Ovary (tissue), 9 donors: ENCODE results near the gene GPC6. TPM values are rescaled to one million over a fixed set of nuclear protein-coding genes. Genes with fewer than 3 reads are reported as not detected.

Experiments
- DNase-seq, 5 donors: peaks; one replicate each; pipeline ENCODE4 v3.0.0-alpha.2; 2019 to 2020
- H3K27ac ChIP-seq, 2 donors: fragments of 200-600 bp; one replicate each; pipeline versions ENCODE4 v1.5.1 to v1.8.0; 2019 to 2022
- H3K27me3 ChIP-seq: fragments of 200-600 bp; one replicate; pipeline ENCODE4 v1.8.0; 2022
- H3K36me3 ChIP-seq: fragments of 200-600 bp; sonication (generic); one replicate; pipeline ENCODE4 v1.5.1; 2019
- H3K4me1 ChIP-seq: one replicate; pipeline ENCODE4 v1.8.1; 2013; ENCODE audit warnings: mild to moderate bottlenecking, moderate library complexity; ENCODE audit not compliant: insufficient read depth
- H3K4me3 ChIP-seq: fragments of 200-600 bp; sonication (generic); one replicate; pipeline ENCODE4 v1.5.1; 2017
- H3K9me3 ChIP-seq, 2 donors: fragments of 200-600 bp in 1 of 2; sonication (generic) in 1 of 2; one replicate each; pipeline versions ENCODE4 v1.5.1 to v1.8.1; 2013 to 2019; ENCODE audit warnings: mild to moderate bottlenecking in 1 of 2, moderate library complexity in 1 of 2
- EP300 ChIP-seq: sonication (generic); formaldehyde crosslinking; IDR thresholded peaks from one replicate; pipeline ENCODE4 v1.6.1; 2017; ENCODE audit warnings: antibody characterized with exemption
- POLR2A ChIP-seq: fragments of 450-650 bp; IDR thresholded peaks from one replicate; pipeline ENCODE4 v1.6.1; 2017; ENCODE audit warnings: antibody characterized with exemption, mild to moderate bottlenecking, moderate library complexity
- WGBS, 3 donors: extraction: QIAGEN DNeasy Blood & Tissue Kit in 1 of 3; methylation state at CpG; one replicate each; pipeline versions ENCODE4 v1.1.5 to v1.1.7; 2013 to 2017; 5-methylcytosine and 5-hydroxymethylcytosine counted together
- intact Hi-C, 4 donors: fragments of 100-400 bp; cut with DNase I; formaldehyde crosslinking; loops; one replicate each; pipeline versions ENCODE4 v1.11.0 to v1.15.1; 2022 to 2023
- polyA plus RNA-seq, 2 donors: library from polyadenylated mRNA; stranded (reverse); fragments of 200-250 nt in 1 of 2; fragments of 350-450 nt in 1 of 2; fragmentation: Illumina TruSeq in 1 of 2; extraction: RNeasy Lipid Tissue Mini Kit (QIAGEN cat#74804) in 1 of 2; gene quantifications; one replicate each; pipeline ENCODE4 v1.2.3, GENCODE V29; 2013 to 2014
- total RNA-seq, 7 donors: library from RNA; depleted of rRNA in 2 of 7; stranded (reverse); fragments of >200 nt in 2 of 7; fragmentation: NEBNext Ultra II Directional in 3 of 7; extraction: Animal tissue kit (Norgen Biotek cat#: 25700) in 3 of 7; gene quantifications; one replicate each; pipeline versions ENCODE4 v1.1.0 to v1.2.4, GENCODE V29; 2016 to 2023
- TF ChIP-seq, protein P1 (sequence below), 3 donors: fragments of 450-650 bp in 2 of 3; fragments of 200-600 bp in 1 of 3; IDR thresholded peaks; one replicate each; pipeline versions ENCODE4 v1.5.1 to v1.8.0; 2016 to 2022; ENCODE audit warnings: antibody characterized with exemption in 3 of 3, mild to moderate bottlenecking in 1 of 3
- donor health status: DM: no; HTN: no; CAD: no; lungs with moderate emphysema.
- donor health status: DM: no; HTN: no; CAD: no.
- donor health status: Bipolar disorder and iron deficiency.
- donor health status: DM: yes; HTN: yes; CAD: no.
- donor health status: DM: no; HTN: no; CAD: no.
- donor health status: DM: yes; HTN: yes; CAD: no.

Gene GPC6
- total and polyA plus RNA-seq, 9 donors, result 4.3 to 22.3 (median 17.9) TPM

DNA sequence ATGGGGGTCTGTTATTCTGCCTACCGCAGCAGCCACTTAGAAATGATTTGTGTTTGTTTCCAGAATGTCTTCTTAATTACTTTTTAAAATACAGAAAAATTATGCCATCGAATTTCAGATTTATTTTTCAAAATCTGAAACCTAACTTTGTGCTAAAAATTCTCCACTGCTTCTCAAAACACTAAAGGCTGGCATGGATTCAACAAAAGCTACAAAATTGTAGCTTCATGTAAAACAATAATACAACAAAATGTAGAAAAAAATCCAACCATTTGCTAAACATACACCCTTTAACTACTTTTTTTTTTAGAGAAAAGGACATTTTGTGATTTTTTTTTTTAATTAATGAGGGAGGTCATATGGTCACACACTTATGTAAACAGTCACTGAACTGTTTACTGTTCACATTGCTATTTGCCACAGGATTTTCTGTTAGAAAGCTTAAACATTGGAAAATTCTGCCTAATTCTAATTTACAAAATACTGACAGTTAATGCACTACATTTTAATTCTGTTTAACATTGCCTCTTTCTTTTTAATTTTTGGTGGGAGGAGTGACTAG is 646.3 kb downstream of the GPC6 start:
- H3K9me3 ChIP-seq, result no peaks in the 10 kb centered on the region
- intact Hi-C loops, result no loop called here
- no peak for DNase-seq
- no peak overlapping the region for H3K27ac ChIP-seq
- WGBS, 3 donors, result 7 to 16% (median 14%) methylated on average over 2 of the region's 2 CpGs
- H3K27me3 ChIP-seq, result no peaks in the 10 kb centered on the region
- no peak overlapping the region for H3K4me3 ChIP-seq
- peaks cover 3% of the 10 kb centered on the region for H3K4me1 ChIP-seq
- no peak for TF ChIP-seq EP300
- TF ChIP-seq, protein P1, sequence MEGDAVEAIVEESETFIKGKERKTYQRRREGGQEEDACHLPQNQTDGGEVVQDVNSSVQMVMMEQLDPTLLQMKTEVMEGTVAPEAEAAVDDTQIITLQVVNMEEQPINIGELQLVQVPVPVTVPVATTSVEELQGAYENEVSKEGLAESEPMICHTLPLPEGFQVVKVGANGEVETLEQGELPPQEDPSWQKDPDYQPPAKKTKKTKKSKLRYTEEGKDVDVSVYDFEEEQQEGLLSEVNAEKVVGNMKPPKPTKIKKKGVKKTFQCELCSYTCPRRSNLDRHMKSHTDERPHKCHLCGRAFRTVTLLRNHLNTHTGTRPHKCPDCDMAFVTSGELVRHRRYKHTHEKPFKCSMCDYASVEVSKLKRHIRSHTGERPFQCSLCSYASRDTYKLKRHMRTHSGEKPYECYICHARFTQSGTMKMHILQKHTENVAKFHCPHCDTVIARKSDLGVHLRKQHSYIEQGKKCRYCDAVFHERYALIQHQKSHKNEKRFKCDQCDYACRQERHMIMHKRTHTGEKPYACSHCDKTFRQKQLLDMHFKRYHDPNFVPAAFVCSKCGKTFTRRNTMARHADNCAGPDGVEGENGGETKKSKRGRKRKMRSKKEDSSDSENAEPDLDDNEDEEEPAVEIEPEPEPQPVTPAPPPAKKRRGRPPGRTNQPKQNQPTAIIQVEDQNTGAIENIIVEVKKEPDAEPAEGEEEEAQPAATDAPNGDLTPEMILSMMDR (IDR thresholded peaks at IDR 0.05), result no peak
- no peak for TF ChIP-seq POLR2A
- no peaks in the 10 kb centered on the region for H3K36me3 ChIP-seq

DNA sequence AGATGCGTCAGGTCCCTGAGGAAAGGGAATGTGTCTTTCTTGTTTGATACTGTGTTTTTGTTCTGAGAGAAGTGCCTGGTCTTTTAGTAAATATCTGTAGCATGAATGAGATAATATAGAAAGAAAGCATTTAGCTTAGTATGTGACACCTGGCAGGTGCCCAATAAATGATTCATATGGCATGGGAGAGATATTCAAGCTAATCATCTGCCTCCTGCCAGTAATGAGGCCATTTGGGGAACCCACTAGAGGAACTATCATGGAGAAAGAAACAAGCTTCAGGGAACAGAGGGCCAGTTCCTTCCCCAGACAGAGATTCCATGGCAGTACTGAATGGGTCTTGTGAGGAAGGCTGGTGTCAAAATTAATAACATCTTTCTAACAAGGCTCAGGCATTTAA is 648.9 kb downstream of the GPC6 start:
- H3K4me3 ChIP-seq, result no peak overlapping the region
- H3K27me3 ChIP-seq, result no peaks in the 10 kb centered on the region
- TF ChIP-seq POLR2A (no peak), EP300 (no peak)
- TF ChIP-seq, protein P1 (IDR thresholded peaks at IDR 0.05), result no peak
- no peaks in the 10 kb centered on the region for H3K36me3 ChIP-seq
- no peak for DNase-seq
- intact Hi-C loops, result no loop called here
- H3K4me1 ChIP-seq, result peaks cover 3% of the 10 kb centered on the region
- no peak overlapping the region for H3K27ac ChIP-seq
- no peaks in the 10 kb centered on the region for H3K9me3 ChIP-seq
- WGBS, 3 donors, result 97 to 100% (median 100%) methylated on average over 1 of the region's 1 CpG

GRCh38 chr13:93876236-93876635 is 649.6 kb downstream of the GPC6 start:
- intact Hi-C loops, result no loop called here
- TF ChIP-seq, protein P1 (IDR thresholded peaks at IDR 0.05), result no peak
- TF ChIP-seq EP300 (no peak), POLR2A (no peak)
- Histone ChIP-seq H3K27me3 (no peaks in the 10 kb centered on the region), H3K36me3 (no peaks in the 10 kb centered on the region), H3K27ac (no peak overlapping the region), H3K4me3 (no peak overlapping the region), H3K4me1 (peaks cover 3% of the 10 kb centered on the region), H3K9me3 (no peaks in the 10 kb centered on the region)
- no peak for DNase-seq
- WGBS, 3 donors, result 88 to 94% (median 93%) methylated on average over 3 of the region's 3 CpGs

DNA sequence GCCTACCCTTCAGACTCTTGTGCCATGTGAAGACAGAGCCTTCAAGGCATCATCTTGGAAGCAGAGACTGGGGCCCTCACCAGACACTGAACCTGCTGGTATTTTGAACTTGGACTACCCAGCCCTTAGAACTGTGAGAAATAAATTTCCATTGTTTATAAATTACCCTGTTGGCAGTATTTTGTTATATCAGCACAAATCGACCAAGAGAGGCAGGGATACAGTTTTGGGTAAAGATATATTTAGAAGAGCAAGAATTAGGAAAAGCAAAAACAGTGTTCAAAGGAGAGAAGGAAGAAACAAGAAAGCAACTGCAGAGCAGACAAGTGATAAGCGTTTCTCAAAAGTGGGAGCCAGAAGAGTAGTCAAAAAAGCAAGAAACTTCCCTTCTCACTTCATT is 652.1 kb downstream of the GPC6 start:
- Histone ChIP-seq H3K9me3 (no peaks in the 10 kb centered on the region), H3K27ac (no peak overlapping the region), H3K4me1 (peaks cover 1% of the 10 kb centered on the region), H3K4me3 (no peak overlapping the region), H3K27me3 (no peaks in the 10 kb centered on the region), H3K36me3 (no peaks in the 10 kb centered on the region)
- no peak for TF ChIP-seq EP300
- TF ChIP-seq POLR2A, result no peak
- TF ChIP-seq, protein P1 (IDR thresholded peaks at IDR 0.05), result no peak
- intact Hi-C loops, result no loop called here
- DNase-seq, result no peak
- 85 to 92% (median 87%) methylated on average over 2 of the region's 2 CpGs for WGBS, 3 donors
